ENCODE measurements around the gene FN1. TPM values are rescaled to one million over a fixed set of nuclear protein-coding genes. Genes with fewer than 3 reads are reported as not detected.

The FN1 gene
- total RNA-seq, 1 donor from 2014 or later = 30,644 TPM

- no peak overlapping the region for H3K4me3 Mint-ChIP-seq (ENCODE audit: unreplicated experiment)
- peak overlapping the region; percentile 89 for H3K27ac Mint-ChIP-seq (ENCODE audit: unreplicated experiment)
- DNase-seq (ENCODE audit: low spot score) = no peak
- no peak for TF ChIP-seq CTCF (IDR thresholded peaks at IDR 0.05)
- no peaks in the 10 kb centered on the region for H3K9me3 Mint-ChIP-seq (ENCODE audit: low read depth)
- H3K4me1 Mint-ChIP-seq (ENCODE audit: low read depth) = peaks cover 83% of the 10 kb centered on the region
- H3K36me3 Mint-ChIP-seq (ENCODE audit: low read depth) = peaks cover 72% of the 10 kb centered on the region
- no peaks in the 10 kb centered on the region for H3K27me3 Mint-ChIP-seq (ENCODE audit: low read depth)
These were observed 39.1 kb downstream of the FN1 start for GRCh38 chr2:215396595-215397313.

GRCh38 chr2:215395687-215396460 lies 40.0 kb downstream of the FN1 start:
- H3K4me3 Mint-ChIP-seq (ENCODE audit: unreplicated experiment) = peak overlapping the region; percentile 11
- peak overlapping the region; percentile 89 for H3K27ac Mint-ChIP-seq (ENCODE audit: unreplicated experiment)
- no peaks in the 10 kb centered on the region for H3K9me3 Mint-ChIP-seq (ENCODE audit: low read depth)
- H3K36me3 Mint-ChIP-seq (ENCODE audit: low read depth) = peaks cover 74% of the 10 kb centered on the region
- DNase-seq (ENCODE audit: low spot score) = no peak
- no peaks in the 10 kb centered on the region for H3K27me3 Mint-ChIP-seq (ENCODE audit: low read depth)
- no peak for TF ChIP-seq CTCF (IDR thresholded peaks at IDR 0.05)
- peaks cover 83% of the 10 kb centered on the region for H3K4me1 Mint-ChIP-seq (ENCODE audit: low read depth)

- Mint-ChIP-seq H3K27me3 (ENCODE audit: low read depth) (no peaks in the 10 kb centered on the region), H3K4me1 (ENCODE audit: low read depth) (peaks cover 86% of the 10 kb centered on the region), H3K36me3 (ENCODE audit: low read depth) (peaks cover 83% of the 10 kb centered on the region), H3K27ac (ENCODE audit: unreplicated experiment) (peak overlapping the region; percentile 89), H3K9me3 (ENCODE audit: low read depth) (no peaks in the 10 kb centered on the region), H3K4me3 (ENCODE audit: unreplicated experiment) (no peak overlapping the region)
- TF ChIP-seq CTCF (IDR thresholded peaks at IDR 0.05) = no peak
- DNase-seq (ENCODE audit: low spot score) = no peak
These were observed 41.6 kb downstream of the FN1 start for GRCh38 chr2:215394102-215394805.

- Mint-ChIP-seq H3K4me1 (ENCODE audit: low read depth) (peaks cover 81% of the 10 kb centered on the region), H3K9me3 (ENCODE audit: low read depth) (no peaks in the 10 kb centered on the region), H3K27me3 (ENCODE audit: low read depth) (no peaks in the 10 kb centered on the region), H3K27ac (ENCODE audit: unreplicated experiment) (peak overlapping the region; percentile 93), H3K4me3 (ENCODE audit: unreplicated experiment) (peak overlapping the region; percentile 48), H3K36me3 (ENCODE audit: low read depth) (peaks cover 78% of the 10 kb centered on the region)
- TF ChIP-seq CTCF (IDR thresholded peaks at IDR 0.05) = no peak
- DNase-seq (ENCODE audit: low spot score) = no peak
These were observed 43.1 kb downstream of the FN1 start for GRCh38 chr2:215392687-215393270.

- Mint-ChIP-seq H3K9me3 (ENCODE audit: low read depth) (no peaks in the 10 kb centered on the region), H3K27ac (ENCODE audit: unreplicated experiment) (peak overlapping the region; percentile 93), H3K4me1 (ENCODE audit: low read depth) (peaks cover 78% of the 10 kb centered on the region), H3K27me3 (ENCODE audit: low read depth) (no peaks in the 10 kb centered on the region), H3K4me3 (ENCODE audit: unreplicated experiment) (peak overlapping the region; percentile 48), H3K36me3 (ENCODE audit: low read depth) (peaks cover 76% of the 10 kb centered on the region)
- no peak for DNase-seq (ENCODE audit: low spot score)
- TF ChIP-seq CTCF (IDR thresholded peaks at IDR 0.05) = no peak
These were observed 43.7 kb downstream of the FN1 start for GRCh38 chr2:215392164-215392563.

Data from chondrocyte (in vitro differentiated cells).